RWPE2 (cell line): ENCODE results near the gene MGAT4C.

Experiments
- ATAC-seq: fragments of 200-7000 bp; cut with Tn5 transposase; 3 replicates; pipeline ENCODE4 v1.9.1; 2021; ENCODE audit warnings: low read depth
- DNase-seq: peaks from one replicate; pipeline ENCODE4 v3.0.0-alpha.2; 2020; ENCODE audit warnings: low spot score
- H3K27ac ChIP-seq: fragments of 450-650 bp; 2 replicates; pipeline ENCODE4 v1.5.1; 2017; ENCODE audit warnings: mild to moderate bottlenecking; ENCODE audit not compliant: poor library complexity, severe bottlenecking
- H3K27me3 ChIP-seq: fragments of 250-450 bp; sonication (Bioruptor Pico); 2 replicates; pipeline ENCODE4 v1.5.1; 2021; ENCODE audit warnings: mild to moderate bottlenecking, moderate library complexity; ENCODE audit not compliant: insufficient read depth, poor library complexity, severe bottlenecking
- H3K36me3 ChIP-seq: fragments of 250-450 bp; sonication (Bioruptor Pico); 2 replicates; pipeline ENCODE4 v1.5.1; 2020; ENCODE audit warnings: low read depth, mild to moderate bottlenecking, moderate library complexity
- H3K4me1 ChIP-seq: fragments of 250-450 bp; sonication (Bioruptor Pico); 2 replicates; pipeline ENCODE4 v1.5.1; 2021; ENCODE audit warnings: mild to moderate bottlenecking, moderate library complexity; ENCODE audit not compliant: insufficient read depth, poor library complexity, severe bottlenecking
- H3K4me3 ChIP-seq: fragments of 250-450 bp; sonication (Bioruptor Pico); 2 replicates; pipeline ENCODE4 v1.5.1; 2021; ENCODE audit warnings: mild to moderate bottlenecking, moderate library complexity; ENCODE audit not compliant: severe bottlenecking
- H3K9me3 ChIP-seq: fragments of 250-450 bp; sonication (Bioruptor Pico); 2 replicates; pipeline ENCODE4 v1.5.1; 2021; ENCODE audit warnings: mild to moderate bottlenecking, moderate library complexity; ENCODE audit not compliant: severe bottlenecking
- TF ChIP-seq, protein P1 (sequence below): fragments of 450-650 bp; IDR thresholded peaks from one replicate; pipeline ENCODE4 v1.5.1; 2017; ENCODE audit warnings: mild to moderate bottlenecking, moderate library complexity; ENCODE audit not compliant: poor library complexity, severe bottlenecking

MGAT4C gene

DNA sequence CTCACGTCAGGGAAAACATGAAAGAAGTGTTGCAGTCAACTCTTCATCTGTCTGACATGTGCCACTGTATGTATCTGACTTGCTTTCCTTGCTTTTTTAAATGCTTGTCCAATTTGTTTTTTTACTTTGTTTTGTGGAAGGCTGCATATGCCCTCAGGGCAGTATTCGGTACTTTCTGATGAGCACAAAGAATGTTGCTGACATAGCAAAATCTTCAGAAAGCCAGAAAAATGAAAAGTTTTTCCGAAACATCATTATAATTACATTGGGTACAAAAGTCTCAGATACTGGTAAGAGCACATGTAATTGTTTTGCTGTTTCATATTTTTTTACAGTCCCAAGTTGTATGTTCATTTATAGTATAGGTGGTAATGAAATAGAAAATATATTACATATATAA, 237.8 kb downstream of the MGAT4C start:
- H3K9me3 ChIP-seq: no peaks in the 10 kb centered on the region
- ATAC-seq (no peak), DNase-seq (no peak)
- H3K27ac ChIP-seq: no peak overlapping the region
- no peak overlapping the region for H3K4me3 ChIP-seq
- no peaks in the 10 kb centered on the region for H3K36me3 ChIP-seq
- H3K27me3 ChIP-seq: no peaks in the 10 kb centered on the region
- TF ChIP-seq, protein P1, sequence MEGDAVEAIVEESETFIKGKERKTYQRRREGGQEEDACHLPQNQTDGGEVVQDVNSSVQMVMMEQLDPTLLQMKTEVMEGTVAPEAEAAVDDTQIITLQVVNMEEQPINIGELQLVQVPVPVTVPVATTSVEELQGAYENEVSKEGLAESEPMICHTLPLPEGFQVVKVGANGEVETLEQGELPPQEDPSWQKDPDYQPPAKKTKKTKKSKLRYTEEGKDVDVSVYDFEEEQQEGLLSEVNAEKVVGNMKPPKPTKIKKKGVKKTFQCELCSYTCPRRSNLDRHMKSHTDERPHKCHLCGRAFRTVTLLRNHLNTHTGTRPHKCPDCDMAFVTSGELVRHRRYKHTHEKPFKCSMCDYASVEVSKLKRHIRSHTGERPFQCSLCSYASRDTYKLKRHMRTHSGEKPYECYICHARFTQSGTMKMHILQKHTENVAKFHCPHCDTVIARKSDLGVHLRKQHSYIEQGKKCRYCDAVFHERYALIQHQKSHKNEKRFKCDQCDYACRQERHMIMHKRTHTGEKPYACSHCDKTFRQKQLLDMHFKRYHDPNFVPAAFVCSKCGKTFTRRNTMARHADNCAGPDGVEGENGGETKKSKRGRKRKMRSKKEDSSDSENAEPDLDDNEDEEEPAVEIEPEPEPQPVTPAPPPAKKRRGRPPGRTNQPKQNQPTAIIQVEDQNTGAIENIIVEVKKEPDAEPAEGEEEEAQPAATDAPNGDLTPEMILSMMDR: no peak
- H3K4me1 ChIP-seq: no peaks in the 10 kb centered on the region

- DNase-seq: no peak
- ATAC-seq: no peak
- no peaks in the 10 kb centered on the region for H3K27me3 ChIP-seq
- no peak overlapping the region for H3K4me3 ChIP-seq
- no peaks in the 10 kb centered on the region for H3K4me1 ChIP-seq
- H3K36me3 ChIP-seq: no peaks in the 10 kb centered on the region
- TF ChIP-seq, protein P1: no peak
- no peaks in the 10 kb centered on the region for H3K9me3 ChIP-seq
- no peak overlapping the region for H3K27ac ChIP-seq
Observed at GRCh38 chr12:86015026-86015425, 241.2 kb downstream of the MGAT4C start.

- ATAC-seq: no peak; the same call in 2 of the 3 replicates
- no peaks in the 10 kb centered on the region for H3K36me3 ChIP-seq
- no peak overlapping the region for H3K27ac ChIP-seq
- TF ChIP-seq, protein P1: no peak
- H3K4me1 ChIP-seq: no peaks in the 10 kb centered on the region
- H3K27me3 ChIP-seq: no peaks in the 10 kb centered on the region
- no peak for DNase-seq
- H3K9me3 ChIP-seq: no peaks in the 10 kb centered on the region
- H3K4me3 ChIP-seq: no peak overlapping the region
Observed at GRCh38 chr12:86006727-86007126, 249.5 kb downstream of the MGAT4C start.

DNA sequence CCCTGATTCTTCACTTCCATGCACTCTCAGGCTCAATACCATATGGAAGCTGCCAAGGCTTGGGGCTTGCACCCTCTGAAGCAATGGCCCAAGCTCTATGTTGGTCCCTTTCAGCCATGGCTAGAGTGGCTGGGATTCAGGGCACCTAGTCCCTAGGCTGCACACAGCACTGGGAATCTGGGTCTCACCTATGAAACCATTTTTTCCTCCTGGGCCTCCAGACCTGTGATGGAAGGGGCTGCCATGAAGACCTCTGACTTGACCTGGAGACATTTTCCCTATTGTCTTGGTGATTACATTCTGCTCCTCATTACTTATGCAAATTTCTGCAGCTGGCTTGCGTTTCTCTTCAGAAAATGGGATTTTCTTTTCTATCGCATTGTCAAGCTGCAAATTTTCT, 258.1 kb downstream of the MGAT4C start:
- H3K27ac ChIP-seq: no peak overlapping the region
- DNase-seq: no peak
- TF ChIP-seq, protein P1: no peak
- H3K9me3 ChIP-seq: no peaks in the 10 kb centered on the region
- H3K4me3 ChIP-seq: no peak overlapping the region
- peaks cover 5% of the 10 kb centered on the region for H3K4me1 ChIP-seq
- H3K27me3 ChIP-seq: no peaks in the 10 kb centered on the region
- H3K36me3 ChIP-seq: no peaks in the 10 kb centered on the region
- ATAC-seq: no peak

DNA sequence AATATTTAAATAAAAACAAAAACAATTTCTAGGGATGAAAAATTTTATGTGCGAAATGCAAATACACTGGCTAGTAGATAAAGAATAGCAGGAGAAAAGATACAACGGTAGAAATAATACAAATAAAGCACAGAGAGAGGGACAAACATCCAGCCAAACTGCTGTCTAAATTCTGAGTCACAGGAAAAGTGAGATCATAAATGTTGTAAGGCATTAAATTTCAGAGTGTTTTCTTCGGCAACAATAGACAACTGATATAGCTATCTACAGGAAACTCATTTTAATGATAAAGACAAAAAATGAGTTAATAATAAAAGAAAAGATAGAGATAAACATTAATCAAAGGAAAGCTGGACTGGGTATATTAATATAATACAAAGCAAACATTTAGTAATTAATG, 259.9 kb downstream of the MGAT4C start:
- Histone ChIP-seq H3K36me3 (no peaks in the 10 kb centered on the region), H3K9me3 (no peaks in the 10 kb centered on the region), H3K4me3 (no peak overlapping the region), H3K4me1 (peaks cover 5% of the 10 kb centered on the region), H3K27ac (no peak overlapping the region), H3K27me3 (no peaks in the 10 kb centered on the region)
- DNase-seq (no peak), ATAC-seq (0 out of 3 replicates have a peak, but pooled peaks have one; percentile 40)
- TF ChIP-seq, protein P1: no peak
